ENCODE results near the gene TASOR2. TPM values are rescaled to one million over a fixed set of nuclear protein-coding genes. Genes with fewer than 3 reads are reported as not detected.

The TASOR2 gene
- total and polyA plus RNA-seq, 2 of the 4 experiments (the other 2 are of a cell fraction): 19.4 to 53.6 TPM

- no peaks in the 10 kb centered on the region for H3K27me3 ChIP-seq (ENCODE audit: control insufficient read depth, insufficient read depth, low read length)
- no peak overlapping the region for H3K4ac ChIP-seq (ENCODE audit: low read depth, low read length)
- ATAC-seq (ENCODE audit: low read depth): no peak
- H3K4me2 ChIP-seq (ENCODE audit: low read depth, low read length): no peak overlapping the region
- no TSS peak for BruUV-seq (replicated peaks)
- H3K79me1 ChIP-seq (ENCODE audit: low read depth in 1 of 2, low read length in 2 of 2): no peaks in the 10 kb centered on the region
- no peak overlapping the region for H3K27ac ChIP-seq (ENCODE audit: insufficient read depth, low read length)
- H3K4me1 ChIP-seq (ENCODE audit: control insufficient read depth, insufficient read depth, low read length): no peaks in the 10 kb centered on the region
- in situ Hi-C loops (cut with MboI; ENCODE audit: low sequenced_read_pairs): no loop called here
- ChIA-PET CTCF (no interaction called here), POLR2A (ENCODE audit: unreplicated experiment) (no interaction called here)
- no peak overlapping the region for H3K23ac ChIP-seq (ENCODE audit: low read depth, low read length)
- H4K8ac ChIP-seq (ENCODE audit: low read depth in 2 of 2, low read length in 2 of 2): no peak overlapping the region
- H2BK120ac ChIP-seq (ENCODE audit: low read depth, low read length): no peak overlapping the region
- H2BK15ac ChIP-seq (ENCODE audit: low read depth, low read length): no peak overlapping the region
- 97% methylated on average over 6 of the region's 13 CpGs; no CpG with 5 or more reads in 1 of the 2 experiments for WGBS, 2 experiments (ENCODE audit: extremely low coverage in 2 of 2, insufficient read length in 1 of 2)
- no peaks in the 10 kb centered on the region for H3K9me1 ChIP-seq (ENCODE audit: insufficient read depth, low read length)
- H3K9ac ChIP-seq (ENCODE audit: low read depth, low read length): no peak overlapping the region
- no peak overlapping the region for H3K18ac ChIP-seq (ENCODE audit: low read depth, low read length)
- no peaks in the 10 kb centered on the region for H4K20me1 ChIP-seq (ENCODE audit: insufficient read depth, low read length)
- H2AK5ac ChIP-seq (ENCODE audit: low read depth, low read length): no peak overlapping the region
- no peak overlapping the region for H4K91ac ChIP-seq (ENCODE audit: insufficient read depth, low read depth, low read length)
- peaks cover 25% of the 10 kb centered on the region for H3K36me3 ChIP-seq (ENCODE audit: control insufficient read depth, insufficient read depth, low read length)
- dilution Hi-C loops (cut with HindIII; ENCODE audit: low sequenced_read_pairs, unreplicated experiment): no loop called here
- H2BK20ac ChIP-seq (ENCODE audit: low read depth, low read length): no peak overlapping the region
- H3K14ac ChIP-seq (replicated peaks; ENCODE audit: low read depth, low read length): no peak overlapping the region
- no peak overlapping the region for H4K5ac ChIP-seq (ENCODE audit: low read depth, low read length)
- no peak overlapping the region for H3K4me3 ChIP-seq (ENCODE audit: insufficient read depth, low read depth, low read length)
- intact Hi-C loops (cut with micrococcal nuclease): no loop called here
- TF ChIP-seq ELK1 (IDR thresholded peaks at IDR 0.05; ENCODE audit: borderline replicate concordance, low read depth, low read length) (no peak), USF2 (IDR thresholded peaks at IDR 0.05; ENCODE audit: low read depth, low read length) (no peak), CTCF (conservative IDR thresholded peaks at IDR 0.05; ENCODE audit: low read depth, low read length) (no peak), CEBPB (IDR thresholded peaks at IDR 0.05; ENCODE audit: low read depth, low read length) (no peak), FOS (IDR thresholded peaks at IDR 0.05; ENCODE audit: low read depth, low read length) (no peak), MAZ (IDR thresholded peaks at IDR 0.05; ENCODE audit: borderline replicate concordance, low read depth, low read length) (no peak), RFX5 (IDR thresholded peaks at IDR 0.05; ENCODE audit: low read depth, low read length) (no peak)
- H3K56ac ChIP-seq (ENCODE audit: extremely low read depth, insufficient read depth, low read length): no peak overlapping the region
- no peak overlapping the region for H2BK5ac ChIP-seq (ENCODE audit: low read depth, low read length, poor library complexity, severe bottlenecking)
- H2AK9ac ChIP-seq (replicated peaks; ENCODE audit: low read depth, low read length, poor library complexity): no peak overlapping the region
- no peaks in the 10 kb centered on the region for H3K9me3 ChIP-seq (ENCODE audit: control insufficient read depth, insufficient read depth, low read length)
- DNase-seq: no peak
- H2AFZ ChIP-seq (replicated peaks; ENCODE audit: low read length, poor library complexity): no peak overlapping the region
Observed at GRCh38 chr10:5640501-5640900, 44.1 kb upstream of the TASOR2 start.
